Right ventricle myocardium inferior (tissue), 1 donor: Measurements from ENCODE around the gene EPHB2. TPM values are rescaled to one million over a fixed set of nuclear protein-coding genes. Genes with fewer than 3 reads are reported as not detected.

Experiments used
- ATAC-seq: fragments of 200-7000 bp; cut with Tn5 transposase; one replicate; pipeline ENCODE4 v1.9.1; 2020; ENCODE audit warnings: mild to moderate bottlenecking, moderate library complexity
- DNase-seq: peaks from one replicate; pipeline ENCODE4 v3.0.0; 2021; ENCODE audit errors: missing footprints
- intact Hi-C: fragments of 100-400 bp; cut with DNase I; formaldehyde crosslinking; loops from one replicate; pipeline ENCODE4 v1.11.0; 2022
- total RNA-seq: library from RNA; stranded (reverse); fragmentation: NEBNext Ultra II Directional; extraction: Animal tissue kit (Norgen Biotek cat#: 25700); gene quantifications from one replicate; pipeline ENCODE4 v1.2.1, GENCODE V29; 2021
- donor health status: DM: no; HTN: yes; CAD: no; lungs with severe emphysema.

The EPHB2 gene
- total RNA-seq, 1 donor from 2014 or later = 3.5 TPM

DNA sequence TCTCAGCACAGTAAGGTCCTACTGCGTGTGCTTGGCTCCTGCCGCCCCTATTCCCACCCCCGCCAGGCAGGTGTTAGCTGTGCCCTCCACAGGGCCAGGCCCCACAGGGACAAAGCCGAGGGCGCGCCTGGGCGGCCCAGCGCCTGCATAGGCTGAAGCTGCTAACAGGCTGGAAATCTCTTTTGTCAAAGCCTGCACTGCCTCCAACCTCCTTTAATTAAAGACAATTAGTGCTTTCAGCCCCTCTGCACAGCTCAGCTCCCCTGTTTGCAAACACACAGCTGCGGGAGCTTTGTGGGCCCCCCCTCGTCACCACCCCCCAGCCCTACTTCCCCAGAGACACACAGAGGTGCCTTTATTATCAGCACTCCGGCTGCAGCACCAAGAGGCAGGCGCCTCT, 95.9 kb downstream of the EPHB2 start:
- DNase-seq (no peak), ATAC-seq (no peak)
- intact Hi-C loops = no loop called here

DNA sequence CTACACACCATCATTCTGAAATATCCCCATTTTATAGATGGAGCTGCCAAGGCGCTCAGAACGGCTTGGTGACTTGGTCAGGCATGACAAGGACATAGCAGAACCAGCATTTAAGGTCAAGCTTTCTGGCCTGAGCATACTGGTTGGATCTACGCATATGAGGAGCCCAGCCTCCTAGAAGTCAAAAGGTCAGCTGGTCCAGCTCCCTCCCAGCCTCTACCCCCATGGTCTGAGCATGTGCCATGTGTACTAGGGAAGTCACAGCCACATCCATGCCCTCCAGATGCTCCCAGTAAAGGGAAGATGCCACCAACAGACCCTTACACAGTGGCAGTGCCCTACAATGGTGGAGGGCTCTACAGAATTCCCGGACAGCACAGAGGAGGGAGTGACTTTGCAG, 96.7 kb downstream of the EPHB2 start:
- no peak for ATAC-seq
- intact Hi-C loops = no loop called here
- no peak for DNase-seq

DNA sequence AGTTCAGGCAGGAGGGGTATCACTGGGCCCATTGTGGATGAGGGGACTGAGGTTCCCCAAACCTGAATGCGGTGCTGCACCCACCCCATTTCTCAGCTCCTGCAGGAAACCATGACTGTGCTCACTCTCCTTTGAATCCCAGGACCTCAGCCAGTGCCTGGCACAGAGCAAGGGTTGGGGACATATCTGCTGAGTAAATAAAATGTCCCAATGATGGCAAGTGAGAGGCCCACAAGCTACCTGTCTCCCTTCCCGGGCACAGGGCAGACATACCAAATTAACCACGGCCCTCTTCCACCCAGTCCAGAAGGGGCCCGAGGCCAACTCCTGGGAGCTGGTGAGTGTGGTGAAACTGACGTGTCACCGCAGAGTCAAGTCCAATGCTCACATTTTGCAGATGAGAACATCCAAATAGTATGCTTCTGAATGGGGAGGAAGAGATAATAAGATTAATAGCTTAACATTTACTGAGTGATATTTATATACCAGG, 97.6 kb downstream of the EPHB2 start:
- no peak for ATAC-seq
- intact Hi-C loops = no loop called here
- DNase-seq = no peak

DNA sequence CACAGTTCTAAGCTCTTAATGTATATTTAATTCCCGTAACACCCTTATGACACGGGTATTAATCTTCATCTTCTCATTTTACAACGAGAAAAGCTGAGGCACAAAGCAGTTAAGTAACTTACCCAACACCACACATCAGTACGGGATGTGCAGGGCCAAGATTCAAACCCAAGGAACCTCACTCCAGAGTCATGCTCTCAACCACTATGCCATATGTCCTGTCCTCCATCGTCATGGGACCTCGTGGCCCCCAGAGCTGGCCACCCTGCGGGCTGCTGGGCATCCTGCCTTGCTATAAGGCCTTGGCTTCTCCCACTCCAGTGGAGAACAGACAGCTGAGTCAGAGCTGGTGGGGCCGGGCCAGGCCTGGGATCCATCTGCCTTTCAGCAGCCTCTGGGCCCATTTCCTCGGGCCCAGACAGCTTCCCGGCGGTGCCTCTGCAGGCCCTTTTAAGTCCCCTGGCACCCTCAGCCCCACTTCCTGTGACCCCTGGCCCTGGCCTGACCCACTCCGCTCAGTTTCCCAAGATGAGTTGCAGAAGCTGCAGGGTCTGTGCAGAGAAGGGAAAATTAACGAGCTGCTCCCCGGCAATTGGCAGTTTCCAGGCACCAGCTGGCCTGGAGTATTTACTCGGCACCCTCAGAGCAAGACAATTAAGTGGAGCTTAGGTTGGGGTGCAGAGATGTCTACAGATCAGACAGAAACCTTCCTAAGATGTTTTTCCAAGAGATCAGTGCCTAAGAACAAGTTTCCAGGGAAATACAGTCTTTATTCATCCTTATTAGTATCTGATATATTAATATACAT, 98.2 kb downstream of the EPHB2 start:
- intact Hi-C loops = no loop called here
- peak; percentile 74 for DNase-seq
- peak; percentile 90 for ATAC-seq

DNA sequence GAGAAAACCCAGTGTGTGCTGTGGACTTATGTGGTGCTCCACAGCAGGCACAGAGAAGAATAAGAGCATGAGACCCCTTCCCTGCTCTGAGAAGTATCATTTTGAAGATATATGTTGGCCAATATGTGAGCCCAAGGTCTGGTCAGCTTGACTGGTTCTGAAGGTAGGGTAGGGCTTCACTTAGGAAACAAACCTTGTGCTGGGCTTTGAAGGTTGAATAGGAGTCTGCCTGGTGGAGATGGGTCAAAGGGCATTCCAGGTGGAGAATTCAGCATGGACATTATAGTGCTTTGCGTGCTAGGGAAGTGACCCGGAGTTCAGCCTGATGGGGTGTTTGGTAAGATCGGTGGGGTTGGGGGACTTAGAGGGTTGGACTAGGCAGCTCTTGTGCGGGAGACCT, 99.1 kb downstream of the EPHB2 start:
- intact Hi-C loops = loop anchor here (10.0 kb wide), 1 partner anchor 105 kb away; no protein-coding TSS in a partner anchor
- no peak for ATAC-seq

DNA sequence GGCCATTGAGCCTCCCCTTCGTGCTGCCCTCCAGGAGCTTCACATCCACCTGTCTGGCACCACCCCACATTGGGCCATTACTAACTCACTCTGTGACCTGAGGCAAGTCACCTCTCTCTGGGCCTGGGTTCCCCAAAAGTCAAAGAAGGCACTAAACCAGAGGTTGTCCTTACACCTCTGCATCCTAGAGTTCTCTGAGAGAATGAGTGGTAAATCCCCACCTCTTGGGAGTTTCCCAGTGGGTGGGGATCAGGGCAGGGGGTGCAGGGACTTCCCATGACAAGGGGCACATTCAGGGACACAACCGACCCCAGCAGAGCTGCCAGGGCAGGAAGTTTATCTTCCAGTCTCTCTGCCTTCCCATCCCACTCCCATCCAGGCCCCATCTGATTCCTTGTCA, 99.7 kb downstream of the EPHB2 start:
- DNase-seq (no peak), ATAC-seq (no peak)
- intact Hi-C loops = loop anchor here (10.0 kb wide), 1 partner anchor 106 kb away; no protein-coding TSS in a partner anchor

More for the DNA sequence above, 99.1 kb downstream of the EPHB2 start:
- DNase-seq = no peak

DNA sequence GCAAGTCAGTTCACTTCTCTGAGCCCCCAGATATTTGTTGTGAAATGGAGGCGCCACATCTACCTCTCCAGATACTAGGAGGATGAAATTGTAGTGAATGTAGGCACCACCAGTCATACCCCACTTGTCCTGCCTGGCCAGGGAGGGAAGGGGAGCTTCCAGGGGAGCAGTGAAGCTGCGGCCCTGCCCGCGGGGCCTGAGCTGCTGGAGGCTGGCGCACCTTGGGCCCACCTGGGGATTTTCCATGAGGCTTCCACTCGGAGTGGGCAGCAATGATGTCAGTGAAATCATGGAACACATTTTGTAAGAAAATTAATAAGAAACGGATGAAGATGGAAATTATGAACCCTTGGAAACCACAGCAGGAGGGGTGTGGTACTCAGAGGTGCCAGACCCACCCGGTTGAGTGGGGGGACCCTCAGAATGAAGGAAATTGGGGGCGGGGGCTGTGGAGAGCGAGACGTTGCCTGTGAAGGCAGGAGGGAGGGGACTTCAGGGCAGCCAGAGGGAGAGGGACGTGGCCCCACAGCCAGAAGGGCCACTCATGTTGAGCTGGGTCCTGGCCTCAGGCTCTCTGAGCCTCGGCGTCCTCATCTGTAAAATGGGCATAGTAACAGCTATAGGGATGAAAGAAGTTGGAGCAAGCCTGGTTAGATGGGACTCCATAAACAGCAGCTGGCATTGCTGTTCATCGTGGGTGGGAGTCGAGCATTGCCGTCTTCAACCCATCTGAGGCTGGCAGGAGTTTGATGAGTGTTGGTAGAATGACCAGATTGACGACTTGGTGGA, 101.6 kb downstream of the EPHB2 start:
- no peak for DNase-seq
- intact Hi-C loops = loop anchor here (10.0 kb wide), 1 partner anchor 107 kb away; no protein-coding TSS in a partner anchor

DNA sequence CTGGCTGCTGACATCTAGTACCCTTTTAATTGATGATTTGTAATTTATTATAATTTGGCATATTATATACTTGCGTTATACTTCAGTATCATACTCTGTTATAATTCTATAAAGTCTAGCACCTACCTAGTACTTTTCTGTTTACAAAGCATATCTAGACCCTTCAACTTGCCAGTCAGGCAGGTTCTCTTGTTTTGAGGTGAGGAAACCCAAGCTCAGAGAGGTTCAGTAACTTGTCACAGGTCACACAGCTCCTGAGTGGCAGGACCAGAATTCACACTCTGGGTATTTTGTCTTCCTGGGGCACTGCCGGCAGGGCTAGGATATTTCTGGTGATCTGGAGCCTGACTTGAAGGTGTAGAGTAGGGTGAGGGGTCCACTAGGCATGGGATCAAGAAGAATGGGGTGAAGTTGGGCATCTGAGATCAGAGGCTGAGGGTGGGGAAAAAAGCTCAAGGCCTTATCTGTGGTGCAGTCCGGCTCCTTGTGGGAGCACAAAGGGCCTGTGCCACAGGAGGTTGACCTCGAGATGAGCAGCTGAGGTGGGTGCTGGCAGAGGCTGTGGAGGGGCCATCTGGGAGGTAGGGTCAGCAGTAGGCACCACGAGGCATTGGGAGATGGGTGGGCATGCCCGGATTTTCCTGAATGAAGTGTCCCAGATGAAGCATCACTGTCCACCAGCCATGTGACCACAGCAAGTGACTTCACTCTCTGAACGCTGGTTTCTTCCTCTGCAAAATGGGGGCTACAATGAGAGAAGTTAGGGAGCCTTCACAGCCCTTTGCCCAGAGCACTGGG, 102.6 kb downstream of the EPHB2 start:
- intact Hi-C loops = loop anchor here (10.0 kb wide), 1 partner anchor 108 kb away; no protein-coding TSS in a partner anchor
- ATAC-seq = no peak

More for the DNA sequence above, 101.6 kb downstream of the EPHB2 start:
- ATAC-seq = no peak

DNA sequence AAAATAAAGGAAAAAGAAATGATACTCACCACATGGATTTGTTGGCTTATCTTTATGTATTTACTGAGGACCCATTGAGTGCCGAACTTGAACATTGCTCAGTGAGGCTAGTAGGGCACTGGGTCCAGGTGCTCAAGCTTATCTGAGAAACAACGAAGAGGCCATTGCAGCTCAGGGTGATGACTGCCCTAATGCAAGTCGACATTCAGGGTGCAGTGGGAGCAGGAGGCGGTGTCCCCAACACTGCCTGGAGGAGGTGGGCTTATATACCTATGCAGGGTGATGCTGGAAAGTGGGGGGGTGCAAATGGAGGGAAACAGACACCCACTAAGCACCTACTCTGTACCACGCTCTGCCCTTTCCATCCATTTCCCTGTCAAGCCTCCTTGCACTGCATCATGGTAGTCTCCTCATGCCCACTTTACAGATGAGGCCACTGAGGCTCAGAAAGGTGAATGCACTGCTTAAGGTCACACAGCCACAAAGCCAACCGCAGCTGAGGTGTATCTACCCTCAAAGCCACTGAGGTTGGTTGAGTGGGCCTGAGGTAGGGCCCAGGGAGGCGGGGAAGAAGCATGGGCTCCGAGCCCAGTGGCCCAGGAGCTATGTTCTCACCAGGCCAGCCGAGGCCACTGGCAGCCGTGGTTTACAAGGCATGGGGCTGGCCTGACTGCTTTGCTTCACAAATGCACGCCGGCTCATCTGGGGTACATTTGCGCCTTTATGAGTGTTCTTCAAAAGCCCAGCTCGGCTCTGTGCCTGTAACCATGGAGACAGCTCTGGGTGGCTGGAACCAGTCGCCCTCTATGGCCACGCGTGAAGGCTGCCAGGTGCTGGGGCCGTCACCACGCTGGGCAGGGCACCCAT, 103.8 kb downstream of the EPHB2 start:
- no peak for ATAC-seq
- intact Hi-C loops = loop anchor here (10.0 kb wide), 1 partner anchor 110 kb away; no protein-coding TSS in a partner anchor
- no peak for DNase-seq

More for the DNA sequence above, 102.6 kb downstream of the EPHB2 start:
- DNase-seq = no peak

DNA sequence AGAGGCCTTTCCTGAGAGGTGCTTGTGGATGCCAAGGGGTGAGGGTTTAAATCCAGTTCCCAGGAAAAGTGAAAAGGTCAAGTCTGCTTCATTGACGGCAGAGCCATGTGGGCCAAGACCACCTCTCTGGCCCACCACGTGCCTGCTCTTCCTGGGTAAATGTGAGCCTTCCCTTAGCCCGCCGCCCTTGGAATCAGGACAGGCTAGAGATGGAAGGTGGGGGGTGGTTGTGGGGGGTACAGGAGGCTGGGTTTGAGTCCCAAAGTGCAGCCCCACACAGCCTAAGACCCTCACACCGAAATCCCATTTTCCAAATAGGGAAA, 104.4 kb downstream of the EPHB2 start:
- no peak for ATAC-seq

DNA sequence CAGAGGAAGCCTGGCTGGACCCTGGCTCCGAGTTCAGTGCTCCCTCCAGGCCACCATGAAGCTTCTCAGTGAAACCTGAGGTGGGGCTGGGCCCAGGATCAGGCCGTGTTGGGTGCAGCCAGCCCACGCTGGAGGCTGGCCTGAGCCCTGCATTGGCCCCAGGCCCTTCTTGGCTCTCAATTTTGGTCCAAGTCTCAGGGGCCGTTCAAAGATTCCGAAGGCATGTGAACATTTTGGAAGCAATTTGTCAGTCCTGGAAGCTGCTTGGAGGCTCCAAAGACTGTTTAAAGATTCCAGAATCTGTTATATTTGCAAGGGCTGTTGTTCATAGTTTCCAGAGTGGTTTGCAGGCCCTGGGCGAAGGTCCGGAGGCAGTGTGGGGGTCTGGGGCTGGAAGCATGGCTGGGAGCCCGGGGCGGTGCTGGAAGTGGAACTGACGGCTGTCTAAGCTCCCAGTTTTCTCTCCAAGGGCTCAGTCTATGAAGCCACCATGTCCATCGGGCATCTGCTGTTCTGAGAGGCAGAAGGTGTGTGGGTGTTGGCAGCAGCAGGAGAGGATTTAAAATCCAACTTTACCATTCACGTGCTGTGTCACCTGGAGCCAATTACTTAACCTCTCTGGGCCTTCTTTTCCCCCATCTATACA, 104.9 kb downstream of the EPHB2 start:
- DNase-seq = no peak
- intact Hi-C loops = loop anchor here (10.0 kb wide), 1 partner anchor 111 kb away; no protein-coding TSS in a partner anchor
- ATAC-seq = peak; percentile 58

More for the DNA sequence above, 104.4 kb downstream of the EPHB2 start:
- intact Hi-C loops = loop anchor here (10.0 kb wide), 1 partner anchor 110 kb away; no protein-coding TSS in a partner anchor
- DNase-seq = no peak

DNA sequence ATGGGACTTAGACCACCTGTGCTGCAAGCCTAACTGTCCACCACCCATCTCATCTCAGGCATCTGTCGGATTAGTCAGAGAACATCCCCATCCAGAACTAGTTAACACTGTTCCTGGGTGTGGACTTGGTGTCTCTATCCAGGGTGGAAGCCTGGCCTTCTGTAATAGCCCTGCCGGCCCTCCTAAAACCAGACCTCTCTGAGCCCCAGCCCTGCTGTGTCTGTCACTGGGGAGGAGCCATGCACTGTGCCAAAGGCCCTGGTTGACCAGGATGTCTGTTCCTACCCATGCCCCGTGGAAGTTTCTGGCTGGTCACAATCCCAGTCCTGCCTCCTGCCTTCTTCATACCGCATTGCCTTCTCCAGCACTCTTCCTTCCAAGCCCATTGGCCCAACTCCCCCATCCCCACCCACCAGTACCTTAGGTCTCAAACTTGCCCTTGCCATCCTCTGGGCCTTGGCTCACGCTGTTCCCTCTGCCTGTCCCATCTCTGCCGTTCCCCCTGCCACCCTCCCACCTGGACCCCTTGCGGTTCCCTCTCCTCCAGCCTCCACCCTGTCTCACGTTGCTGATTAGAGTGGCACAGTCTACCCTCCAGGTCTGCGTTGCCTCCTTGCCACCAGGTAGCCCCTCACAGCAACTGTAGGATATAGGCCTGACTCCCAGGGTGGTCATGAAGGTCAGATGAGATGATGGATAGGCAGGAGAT, 105.6 kb downstream of the EPHB2 start:
- no peak for ATAC-seq
- intact Hi-C loops = loop anchor here (10.0 kb wide), 1 partner anchor 111 kb away; no protein-coding TSS in a partner anchor

DNA sequence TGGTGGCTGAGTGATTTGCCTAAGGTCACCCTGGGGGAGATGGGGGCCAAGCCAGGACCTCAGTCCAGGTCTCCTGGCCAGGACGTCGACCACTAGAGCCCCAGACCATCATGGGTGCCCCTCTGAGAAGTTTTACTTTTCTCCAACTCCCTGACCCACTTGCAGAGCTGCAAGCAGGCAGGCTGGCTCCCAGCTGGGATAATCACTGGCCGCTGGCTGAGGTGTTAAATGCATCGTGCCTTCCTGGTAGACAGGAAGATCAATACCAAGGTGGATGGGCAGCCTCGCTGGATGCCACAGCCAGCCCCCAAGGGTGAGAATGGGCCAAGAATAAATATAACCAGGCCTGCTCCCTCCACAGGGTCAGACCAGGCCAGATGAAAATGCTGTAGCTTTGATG, 106.2 kb downstream of the EPHB2 start:
- DNase-seq = no peak
- no peak for ATAC-seq
- intact Hi-C loops = loop anchor here (10.0 kb wide), 1 partner anchor 112 kb away; no protein-coding TSS in a partner anchor

More for the DNA sequence above, 105.6 kb downstream of the EPHB2 start:
- DNase-seq = no peak

DNA sequence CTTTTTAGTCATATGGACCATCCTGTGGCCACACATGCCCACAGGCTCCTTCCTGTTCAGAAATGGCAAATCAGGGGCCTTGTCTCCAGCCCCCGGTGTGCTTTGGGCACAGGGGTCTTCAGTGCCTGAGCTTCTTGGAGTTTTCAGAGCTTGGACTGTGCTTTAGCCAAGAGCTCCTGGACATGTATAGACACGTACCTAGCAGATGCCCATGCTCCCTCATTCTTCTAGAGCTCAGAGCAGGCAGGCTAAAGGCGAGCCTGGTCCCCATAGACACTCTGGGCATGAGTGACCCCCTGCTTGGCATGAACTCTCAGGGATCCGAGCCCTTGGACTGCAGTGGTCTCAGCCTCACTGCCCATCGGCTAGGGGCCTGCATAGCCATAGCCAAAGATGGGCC, 106.8 kb downstream of the EPHB2 start:
- ATAC-seq = no peak
- no peak for DNase-seq
- intact Hi-C loops = loop anchor here (10.0 kb wide), 1 partner anchor 113 kb away; no protein-coding TSS in a partner anchor

DNA sequence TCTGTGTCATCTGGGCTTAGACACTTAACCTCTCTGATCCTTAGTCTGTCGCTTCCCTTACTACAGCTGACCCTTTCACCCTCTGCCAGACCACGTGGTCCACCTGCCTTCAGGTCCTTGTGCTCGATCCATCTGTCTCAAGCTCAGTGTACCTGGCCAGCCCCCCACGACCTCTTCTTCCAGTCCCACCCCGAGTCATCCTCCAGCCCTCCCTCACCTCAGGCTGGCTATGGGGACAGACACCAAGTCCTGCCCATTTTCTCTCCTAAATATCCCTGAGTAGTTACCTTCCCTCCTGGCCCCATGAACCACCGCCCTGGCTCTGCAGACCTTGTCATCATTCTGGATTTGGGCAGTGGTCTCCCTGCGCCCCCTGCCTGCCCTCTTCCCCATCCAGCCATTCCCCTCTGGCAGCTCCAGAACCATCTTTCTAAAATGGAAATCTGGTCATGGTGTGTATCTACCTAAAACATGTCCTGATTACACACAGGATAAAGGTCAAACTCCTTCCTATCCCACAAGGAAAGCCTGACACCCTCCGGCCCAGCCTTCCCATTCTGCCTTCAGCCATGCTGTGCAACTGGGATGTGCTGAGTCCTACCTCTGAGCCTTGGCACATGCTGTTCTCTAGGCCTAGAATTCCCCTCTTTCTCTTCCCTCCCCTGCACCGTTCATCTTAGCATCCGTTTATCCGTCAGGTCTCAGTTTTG, 107.6 kb downstream of the EPHB2 start:
- intact Hi-C loops = loop anchor here (10.0 kb wide), 1 partner anchor 113 kb away; no protein-coding TSS in a partner anchor
- no peak for ATAC-seq
- DNase-seq = no peak

DNA sequence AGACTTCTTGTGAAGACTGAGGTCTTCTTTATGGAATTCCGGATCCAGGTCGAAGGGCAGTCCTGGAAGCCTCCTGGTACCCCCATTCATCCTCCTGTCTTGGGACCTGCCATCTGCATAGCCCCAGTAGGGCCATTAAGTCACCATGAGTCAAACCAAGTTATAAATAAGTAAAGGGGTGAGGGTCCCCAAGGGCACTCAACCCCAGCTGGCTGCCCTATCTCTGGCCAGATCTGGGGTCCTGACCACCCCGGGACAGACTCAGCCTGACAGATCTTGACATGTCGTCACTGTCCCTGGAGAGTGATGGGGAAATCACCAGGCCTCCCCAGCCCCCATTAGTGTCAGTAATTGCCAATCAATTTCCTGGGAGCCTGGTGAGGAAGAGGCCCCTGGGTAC, 108.7 kb downstream of the EPHB2 start:
- no peak for ATAC-seq
- intact Hi-C loops = loop anchor here (10.0 kb wide), 1 partner anchor 115 kb away; no protein-coding TSS in a partner anchor
- no peak for DNase-seq
